ENCODE measurements around the gene KIAA0513. TPM values are rescaled to one million over a fixed set of nuclear protein-coding genes. Genes with fewer than 3 reads are reported as not detected.

The KIAA0513 gene
- total RNA-seq, 1 experiment from 2014 or later: 12.4 TPM

GRCh38 chr16:84995663-84996062 is 31.9 kb upstream of the KIAA0513 start:
- H3K4me1 Mint-ChIP-seq (ENCODE audit: low read depth, unreplicated experiment): peaks cover 77% of the 10 kb centered on the region

GRCh38 chr16:84996365-84996764 is 31.2 kb upstream of the KIAA0513 start:
- TF ChIP-seq CTCF (IDR thresholded peaks at IDR 0.05; ENCODE audit: unreplicated experiment): no peak
- CTCF ChIA-PET: interaction anchor here (1.2 kb wide), 1 partner anchor 9 kb away, joined by 4 read pairs; no protein-coding TSS in a partner anchor
- DNase-seq: no peak
- no peaks in the 10 kb centered on the region for H3K9me3 Mint-ChIP-seq (ENCODE audit: low read depth, unreplicated experiment)
- H3K4me3 Mint-ChIP-seq (ENCODE audit: low read depth, unreplicated experiment): peak overlapping the region; percentile 46
- no TSS peak for BruUV-seq (replicated peaks)
- peaks cover 83% of the 10 kb centered on the region for H3K4me1 Mint-ChIP-seq (ENCODE audit: low read depth, unreplicated experiment)
- intact Hi-C loops (cut with micrococcal nuclease; ENCODE audit: unreplicated experiment): no loop called here
- H3K27me3 Mint-ChIP-seq (ENCODE audit: unreplicated experiment): no peaks in the 10 kb centered on the region
- H3K27ac Mint-ChIP-seq (ENCODE audit: unreplicated experiment): peak overlapping the region; percentile 95
- peaks cover 88% of the 10 kb centered on the region for H3K36me3 Mint-ChIP-seq (ENCODE audit: insufficient read depth, unreplicated experiment)

More at GRCh38 chr16:84995663-84996062, 31.9 kb upstream of the KIAA0513 start:
- TF ChIP-seq CTCF (IDR thresholded peaks at IDR 0.05; ENCODE audit: unreplicated experiment): no peak
- CTCF ChIA-PET: interaction anchor here (1.2 to 1.3 kb wide), 3 partner anchors 8 to 25 kb away, joined by 3 to 4 read pairs (median 3); no protein-coding TSS in a partner anchor
- intact Hi-C loops (cut with micrococcal nuclease; ENCODE audit: unreplicated experiment): no loop called here
- Mint-ChIP-seq H3K36me3 (ENCODE audit: insufficient read depth, unreplicated experiment) (peaks cover 91% of the 10 kb centered on the region), H3K4me3 (ENCODE audit: low read depth, unreplicated experiment) (peak overlapping the region; percentile 46), H3K27ac (ENCODE audit: unreplicated experiment) (peak overlapping the region; percentile 95), H3K27me3 (ENCODE audit: unreplicated experiment) (no peaks in the 10 kb centered on the region), H3K9me3 (ENCODE audit: low read depth, unreplicated experiment) (no peaks in the 10 kb centered on the region)
- BruUV-seq (replicated peaks): no TSS peak
- peak; percentile 52 for DNase-seq

GRCh38 chr16:84999200-84999599 is 28.4 kb upstream of the KIAA0513 start:
- Mint-ChIP-seq H3K4me1 (ENCODE audit: low read depth, unreplicated experiment) (peaks cover 84% of the 10 kb centered on the region), H3K27me3 (ENCODE audit: unreplicated experiment) (no peaks in the 10 kb centered on the region)
- no TSS peak for BruUV-seq (replicated peaks)

GRCh38 chr16:84999857-85000480 is 27.6 kb upstream of the KIAA0513 start:
- Mint-ChIP-seq H3K9me3 (ENCODE audit: low read depth, unreplicated experiment) (no peaks in the 10 kb centered on the region), H3K27me3 (ENCODE audit: unreplicated experiment) (no peaks in the 10 kb centered on the region), H3K27ac (ENCODE audit: unreplicated experiment) (peak overlapping the region; percentile 79), H3K4me1 (ENCODE audit: low read depth, unreplicated experiment) (peaks cover 84% of the 10 kb centered on the region), H3K4me3 (ENCODE audit: low read depth, unreplicated experiment) (peak overlapping the region; percentile 52), H3K36me3 (ENCODE audit: insufficient read depth, unreplicated experiment) (peaks cover 73% of the 10 kb centered on the region)
- no peak for DNase-seq
- CTCF ChIA-PET: interaction anchor here (0.6 kb wide), 1 partner anchor 27 kb away, joined by 3 read pairs; no protein-coding TSS in a partner anchor
- no TSS peak for BruUV-seq (replicated peaks)
- no peak for TF ChIP-seq CTCF (IDR thresholded peaks at IDR 0.05; ENCODE audit: unreplicated experiment)
- intact Hi-C loops (cut with micrococcal nuclease; ENCODE audit: unreplicated experiment): no loop called here

More at GRCh38 chr16:84999200-84999599, 28.4 kb upstream of the KIAA0513 start:
- intact Hi-C loops (cut with micrococcal nuclease; ENCODE audit: unreplicated experiment): no loop called here
- TF ChIP-seq CTCF (IDR thresholded peaks at IDR 0.05; ENCODE audit: unreplicated experiment): no peak
- DNase-seq: no peak
- CTCF ChIA-PET: interaction anchor here (0.6 to 1.4 kb wide), 3 partner anchors 9 to 562 kb away, joined by 3 read pairs; no protein-coding TSS in a partner anchor
- H3K9me3 Mint-ChIP-seq (ENCODE audit: low read depth, unreplicated experiment): no peaks in the 10 kb centered on the region
- peak overlapping the region; percentile 79 for H3K27ac Mint-ChIP-seq (ENCODE audit: unreplicated experiment)
- peak overlapping the region; percentile 52 for H3K4me3 Mint-ChIP-seq (ENCODE audit: low read depth, unreplicated experiment)
- peaks cover 75% of the 10 kb centered on the region for H3K36me3 Mint-ChIP-seq (ENCODE audit: insufficient read depth, unreplicated experiment)

Data from Calu3 (cell line).